H7 (cell line): ENCODE data around the gene MAML1. TPM values are rescaled to one million over a fixed set of nuclear protein-coding genes. Genes with fewer than 3 reads are reported as not detected.
"Not testable (repeated sequence)": the region's sequence is repeated elsewhere in the genome, so short reads cannot be mapped to it uniquely, and the experiment has no call there.

ENCODE experiments used
- DNase-seq: peaks from one replicate; pipeline ENCODE4 v3.0.0; 2012
- H3K27me3 ChIP-seq: 2 replicates; pipeline ENCODE4 v1.6.0; 2011; ENCODE audit warnings: mild to moderate bottlenecking, low read length; ENCODE audit not compliant: control insufficient read depth, insufficient read depth
- H3K36me3 ChIP-seq: replicated peaks from 2 replicates; pipeline ENCODE4 v1.5.1; 2011; ENCODE audit warnings: low read length; ENCODE audit not compliant: control insufficient read depth, insufficient read depth
- H3K4me3 ChIP-seq: 2 replicates; pipeline ENCODE4 v1.5.1; 2011; ENCODE audit warnings: low read depth, mild to moderate bottlenecking, control low read depth, low read length, moderate library complexity; ENCODE audit not compliant: insufficient read depth
- total RNA-seq: library from RNA; depleted of rRNA; stranded (reverse); fragments of >200 nt; shearing (Covaris generic); gene quantifications from 2 replicates; pipeline ENCODE4 v1.2.3, GENCODE V29; 2014

The MAML1 gene
- total RNA-seq, 1 experiment from 2014 or later: 21.5 TPM

DNA sequence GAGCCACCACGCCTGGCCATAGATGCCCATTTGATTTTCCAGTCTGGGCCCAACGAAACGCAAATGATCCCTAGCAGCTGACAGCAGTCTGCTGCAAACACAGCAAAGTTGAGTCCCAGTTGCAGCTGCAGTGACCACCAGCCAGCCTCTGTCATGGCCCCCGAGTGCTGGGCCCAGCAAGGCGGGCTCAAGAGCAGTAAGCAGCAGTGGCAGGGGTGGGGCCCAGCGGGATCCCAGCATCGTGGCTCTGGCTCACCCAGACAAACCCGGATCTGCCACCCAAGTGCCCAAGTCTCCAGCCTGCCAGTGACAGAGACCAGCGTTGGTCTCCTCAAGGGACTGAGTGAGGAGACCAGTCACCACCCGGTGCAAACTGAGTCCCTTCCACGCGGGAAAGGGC is 54.2 kb downstream of the MAML1 start:
- H3K36me3 ChIP-seq: no peaks in the 10 kb centered on the region
- DNase-seq: peak; percentile 46
- no peaks in the 10 kb centered on the region for H3K27me3 ChIP-seq
- no peak overlapping the region for H3K4me3 ChIP-seq

DNA sequence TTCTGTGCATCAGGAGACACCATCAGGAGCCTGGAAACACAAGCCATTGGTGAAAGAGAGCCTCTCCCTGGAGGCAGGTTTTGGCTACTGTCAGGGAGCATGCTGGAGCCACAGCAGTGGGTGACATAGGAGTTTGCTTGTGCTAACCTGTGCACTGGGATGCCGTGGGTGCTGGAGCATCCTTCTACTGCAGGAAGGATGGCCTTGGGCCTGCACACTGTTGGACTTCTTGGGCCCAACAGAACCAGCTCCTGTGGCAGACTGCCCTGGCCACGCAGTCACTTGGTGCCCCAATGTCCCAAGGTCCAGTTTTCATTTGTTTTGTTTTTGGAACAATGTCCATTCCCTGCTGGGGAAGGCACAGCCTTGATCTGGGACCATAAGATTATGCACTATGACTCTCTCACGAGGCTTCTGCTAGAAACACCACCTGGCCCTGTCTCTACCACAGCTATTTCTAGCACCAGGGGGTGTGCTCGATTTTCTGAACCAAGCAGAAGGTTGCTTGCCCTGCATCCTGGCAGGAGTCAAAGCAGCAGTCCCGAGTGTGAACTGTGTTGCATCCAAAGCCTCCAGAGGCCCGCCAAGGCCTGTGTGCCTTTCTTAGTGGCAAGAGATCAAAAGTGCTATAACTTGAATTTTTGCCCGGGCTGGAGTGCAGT is 55.7 kb downstream of the MAML1 start:
- no peak for DNase-seq
- Histone ChIP-seq H3K4me3 (no peak overlapping the region), H3K27me3 (no peaks in the 10 kb centered on the region), H3K36me3 (no peaks in the 10 kb centered on the region; the same call in 1 of the 2 replicates)

DNA sequence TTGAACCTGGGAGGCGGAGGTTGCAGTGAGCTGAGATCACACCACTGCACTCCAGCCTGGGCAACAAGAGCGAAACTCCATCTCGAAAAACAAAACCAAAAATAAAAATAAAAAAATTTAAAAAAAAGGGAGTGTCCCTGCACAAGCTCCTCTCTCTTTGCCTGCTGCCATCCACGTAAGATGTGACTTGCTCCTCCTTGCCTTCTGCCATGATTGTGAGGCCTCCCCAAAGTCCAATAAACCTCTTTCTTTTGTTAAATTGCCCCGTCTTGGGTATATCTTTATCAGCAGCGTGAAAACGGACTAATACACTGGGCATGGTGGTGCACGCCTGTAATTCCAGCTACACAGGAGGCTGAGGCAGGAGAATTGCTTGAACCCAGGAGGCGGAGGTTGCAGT is 56.7 kb downstream of the MAML1 start:
- H3K36me3 ChIP-seq, H3K4me3 ChIP-seq, H3K27me3 ChIP-seq, DNase-seq: not testable (repeated sequence)

DNA sequence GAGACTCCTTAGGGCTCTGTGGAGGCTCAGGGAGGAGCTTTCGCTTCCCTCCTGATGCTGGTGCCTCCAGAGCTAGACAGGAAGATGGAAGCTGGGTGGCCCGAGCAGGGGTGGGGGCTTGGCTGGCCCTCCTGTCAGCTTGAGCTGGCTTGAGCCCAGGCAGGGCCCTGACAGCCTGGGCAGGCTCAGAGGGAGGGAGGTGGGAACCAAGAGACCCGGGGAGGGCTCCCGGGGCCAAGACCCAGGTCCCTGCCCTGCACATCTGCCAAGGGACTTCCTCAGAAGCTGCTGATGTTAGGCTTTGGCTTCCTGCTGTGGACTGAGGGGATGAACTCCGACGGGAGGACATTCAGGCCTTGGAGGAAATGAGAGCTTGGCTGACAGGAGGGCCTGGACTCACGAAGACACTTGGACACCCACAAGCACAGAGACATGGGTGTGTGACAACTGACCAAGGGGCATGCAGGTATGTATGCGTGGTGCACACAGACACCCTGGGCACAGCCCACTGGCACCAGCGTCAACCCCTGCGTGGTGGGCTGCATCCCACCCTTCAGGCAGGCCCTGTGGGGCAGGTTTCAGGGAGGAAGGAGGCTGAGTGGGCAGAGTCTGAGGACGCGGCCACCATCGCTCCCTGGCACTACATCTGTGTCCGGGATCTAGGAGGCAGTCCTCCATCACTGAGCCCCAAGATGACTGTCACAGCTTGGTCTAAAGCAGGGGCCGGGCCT is 59.4 kb downstream of the MAML1 start:
- H3K36me3 ChIP-seq: peaks cover under 1% of the 10 kb centered on the region; the same call in 1 of the 2 replicates
- H3K4me3 ChIP-seq: no peak overlapping the region
- no peaks in the 10 kb centered on the region for H3K27me3 ChIP-seq
- DNase-seq: peak; percentile 56

DNA sequence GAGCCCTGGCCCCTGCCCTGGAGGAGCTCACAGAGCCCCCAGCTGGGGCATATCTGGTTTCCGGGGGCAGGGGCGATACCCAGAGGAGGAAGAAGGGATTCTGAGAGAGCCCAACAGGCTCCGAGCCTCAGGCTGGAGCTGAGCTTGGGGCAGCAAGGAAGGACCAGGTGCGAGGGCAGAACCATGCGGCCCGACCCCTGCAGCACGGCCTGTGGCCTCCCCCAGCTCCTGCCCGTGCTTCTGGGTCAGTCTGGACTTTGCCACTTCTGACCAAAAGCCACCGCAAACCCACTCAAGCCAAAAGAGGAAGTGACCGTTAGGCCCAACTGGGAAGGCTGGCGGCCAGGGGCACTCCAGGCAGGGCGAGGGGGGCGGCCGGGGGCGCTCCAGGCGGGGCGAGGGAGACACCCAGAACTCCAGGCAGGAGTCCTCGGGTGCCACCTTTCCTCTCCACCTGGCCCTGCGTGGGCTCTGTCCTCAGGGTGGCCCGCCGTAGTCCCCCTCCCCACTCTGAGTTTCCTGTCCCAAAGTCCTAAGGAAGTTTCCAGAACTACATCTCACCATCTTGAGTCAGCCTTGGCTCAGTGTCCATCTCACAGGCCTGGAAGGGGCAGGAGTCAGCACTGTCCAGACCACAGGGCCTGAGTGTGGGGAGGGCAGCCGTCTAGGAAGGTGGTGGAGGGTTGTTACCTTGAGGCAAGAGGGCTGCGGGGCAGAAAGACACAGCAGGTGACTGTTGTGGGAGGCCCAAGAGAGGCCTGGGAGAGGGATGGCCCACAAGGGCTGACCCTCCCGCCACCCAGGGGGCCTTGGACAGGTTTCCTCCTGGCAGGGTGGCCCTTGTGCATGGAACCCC is 60.2 kb downstream of the MAML1 start:
- Histone ChIP-seq H3K36me3 (peaks cover 3% of the 10 kb centered on the region), H3K4me3 (no peak overlapping the region), H3K27me3 (no peaks in the 10 kb centered on the region)
- DNase-seq: peak; percentile 61

DNA sequence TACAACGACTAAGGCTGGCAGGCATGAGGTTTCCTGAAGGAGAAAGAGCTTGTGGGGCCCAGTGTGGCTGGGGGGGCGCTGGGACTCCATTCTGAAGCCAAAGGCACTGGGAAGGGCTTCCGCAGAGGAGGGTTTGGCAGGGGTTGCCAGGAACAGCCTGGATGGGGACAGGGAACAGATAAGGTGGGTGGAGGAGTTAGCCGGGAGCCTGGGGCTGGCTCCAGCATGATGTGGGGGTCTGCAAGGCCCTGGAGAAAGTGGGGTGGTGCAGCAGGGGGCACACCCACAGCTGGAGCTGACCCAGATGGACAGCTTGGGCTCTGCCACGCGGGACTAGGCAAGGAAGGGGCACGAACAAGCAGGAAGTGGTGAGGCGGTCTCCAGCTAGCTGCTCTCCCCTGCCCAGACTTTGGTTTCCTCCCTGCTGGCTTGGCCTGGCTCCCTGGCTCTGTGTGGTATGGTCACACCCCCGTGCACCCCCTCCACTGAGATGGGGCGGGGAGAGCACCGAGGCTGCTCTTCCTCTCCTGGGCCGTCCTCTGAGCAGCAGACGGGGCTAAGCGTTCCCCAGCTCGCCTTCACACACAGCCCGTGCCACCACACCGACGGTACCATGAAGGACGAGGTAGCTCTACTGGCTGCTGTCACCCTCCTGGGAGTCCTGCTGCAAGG is 61.0 kb downstream of the MAML1 start, which contains the start of gene LTC4S:
LTC4S (plus strand) TSS at position 519 of the 672 bp plus-strand sequence; CDS start at position 614, 95 bp downstream.
- Histone ChIP-seq H3K27me3 (no peaks in the 10 kb centered on the region), H3K4me3 (no peak within 1 kb of the TSS), H3K36me3 (peaks cover 6% of the 10 kb centered on the region)
- peak; percentile 61 for DNase-seq

DNA sequence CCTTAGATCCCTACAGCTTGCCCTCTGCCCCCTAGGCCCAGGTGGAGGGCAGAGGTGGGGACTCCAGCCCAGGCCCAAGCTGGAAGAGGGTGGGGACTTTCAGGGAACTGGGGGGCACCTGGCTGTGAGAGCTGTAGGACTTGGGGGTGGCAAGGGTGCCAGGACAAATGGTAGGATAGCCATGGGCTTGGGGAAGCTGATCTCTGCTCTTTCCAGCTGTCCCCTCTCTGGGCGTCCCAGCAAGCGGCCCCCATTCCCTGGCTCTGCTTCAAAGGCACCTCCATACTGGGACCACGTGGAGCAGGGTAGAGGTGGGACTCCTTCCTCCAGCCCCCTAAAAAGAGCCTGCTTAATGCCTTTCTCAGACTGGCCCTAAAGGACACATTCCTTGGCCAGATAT is 61.5 kb downstream of the MAML1 start:
- H3K4me3 ChIP-seq: no peak overlapping the region
- H3K27me3 ChIP-seq: no peaks in the 10 kb centered on the region
- peak; percentile 42 for DNase-seq
- peaks cover 11% of the 10 kb centered on the region for H3K36me3 ChIP-seq

DNA sequence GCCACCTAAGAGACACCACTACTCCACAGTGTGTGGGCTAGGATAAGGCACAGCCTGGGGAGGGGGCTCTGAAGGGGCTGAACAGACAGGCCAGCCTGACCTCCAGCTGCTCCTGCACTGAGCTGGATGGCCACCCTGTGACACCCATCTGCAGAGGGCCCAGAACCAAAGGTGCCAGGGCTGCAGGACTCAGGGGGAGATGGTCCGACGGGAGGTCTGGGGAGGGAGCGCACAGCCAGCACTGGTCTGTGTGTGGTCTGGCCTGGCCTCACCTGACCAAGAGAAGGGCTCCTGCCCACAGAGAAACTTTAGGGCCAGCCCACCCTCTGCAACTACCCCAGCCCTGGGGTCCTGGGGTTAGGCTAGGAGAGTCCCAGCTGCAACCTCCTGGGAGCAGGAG is 62.0 kb downstream of the MAML1 start:
- no peak for DNase-seq
- Histone ChIP-seq H3K4me3 (no peak overlapping the region), H3K36me3 (peaks cover 14% of the 10 kb centered on the region), H3K27me3 (no peaks in the 10 kb centered on the region)

DNA sequence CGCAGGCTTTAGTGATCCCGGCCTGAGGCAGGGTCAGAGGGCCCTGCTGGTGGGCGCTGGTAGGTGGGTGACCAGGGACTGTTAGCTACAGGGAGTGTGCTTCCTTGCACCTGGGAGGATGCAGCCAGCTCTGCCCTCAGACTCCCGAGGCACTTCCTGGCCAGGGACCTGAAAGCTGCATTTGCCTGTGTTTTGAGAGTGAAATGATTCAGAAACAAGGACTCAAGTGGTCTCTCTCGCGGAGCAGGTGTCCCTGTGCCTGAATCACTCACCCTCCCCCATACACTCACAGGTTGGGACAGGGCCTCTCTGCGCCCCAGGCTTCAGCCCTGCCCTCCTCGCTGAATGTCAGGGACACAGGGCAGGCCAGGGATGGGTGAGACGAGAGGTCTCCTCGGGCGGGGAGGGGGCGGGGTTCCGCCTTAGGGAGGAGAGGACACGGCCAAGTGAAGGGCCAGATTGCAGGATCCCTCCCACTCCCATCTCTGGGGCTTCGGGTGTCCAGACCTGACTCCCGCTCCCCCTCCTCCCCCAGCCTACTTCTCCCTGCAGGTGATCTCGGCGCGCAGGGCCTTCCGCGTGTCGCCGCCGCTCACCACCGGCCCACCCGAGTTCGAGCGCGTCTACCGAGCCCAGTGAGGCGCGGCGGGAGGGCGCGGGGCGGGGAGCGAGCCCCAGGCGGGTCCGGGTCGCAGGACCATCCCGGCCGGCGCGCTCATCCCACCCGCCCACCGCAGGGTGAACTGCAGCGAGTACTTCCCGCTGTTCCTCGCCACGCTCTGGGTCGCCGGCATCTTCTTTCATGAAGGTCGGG is 62.6 kb downstream of the MAML1 start:
- H3K36me3 ChIP-seq: peaks cover 16% of the 10 kb centered on the region
- no peaks in the 10 kb centered on the region for H3K27me3 ChIP-seq
- peak; percentile 91 for DNase-seq
- H3K4me3 ChIP-seq: peak overlapping the region; percentile 84

DNA sequence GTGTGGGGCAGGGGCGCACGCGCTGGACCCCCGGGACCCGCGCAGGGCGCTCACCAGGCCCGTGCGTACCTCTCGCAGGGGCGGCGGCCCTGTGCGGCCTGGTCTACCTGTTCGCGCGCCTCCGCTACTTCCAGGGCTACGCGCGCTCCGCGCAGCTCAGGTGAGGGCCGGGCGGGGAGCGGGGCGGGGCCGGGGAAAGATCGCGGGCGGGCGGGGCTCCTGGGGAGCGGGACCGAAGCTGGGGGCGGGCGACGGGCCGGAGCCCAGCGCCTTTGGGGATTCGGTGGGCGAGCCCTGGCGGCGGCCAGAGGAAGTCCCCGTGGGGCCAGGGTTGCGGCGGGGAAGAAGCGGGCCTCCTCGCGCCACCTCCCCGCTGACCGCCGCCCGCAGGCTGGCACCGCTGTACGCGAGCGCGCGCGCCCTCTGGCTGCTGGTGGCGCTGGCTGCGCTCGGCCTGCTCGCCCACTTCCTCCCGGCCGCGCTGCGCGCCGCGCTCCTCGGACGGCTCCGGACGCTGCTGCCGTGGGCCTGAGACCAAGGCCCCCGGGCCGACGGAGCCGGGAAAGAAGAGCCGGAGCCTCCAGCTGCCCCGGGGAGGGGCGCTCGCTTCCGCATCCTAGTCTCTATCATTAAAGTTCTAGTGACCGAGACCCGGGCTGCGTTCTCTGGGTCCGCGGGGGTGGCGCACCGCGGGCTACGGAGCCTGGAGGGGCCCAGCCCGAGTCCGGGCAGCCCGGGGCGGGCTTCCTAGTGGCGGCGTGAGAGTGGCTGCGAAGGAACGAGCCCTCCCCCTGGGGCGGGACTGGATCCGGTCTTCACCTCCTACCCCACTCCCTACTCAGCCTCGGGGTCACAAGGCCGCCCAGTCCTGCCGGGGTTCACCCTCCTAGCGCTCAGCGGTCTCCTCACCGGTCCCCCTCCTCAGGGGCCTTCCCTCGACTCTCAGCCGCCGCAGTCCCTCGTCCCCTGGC is 63.5 kb downstream of the MAML1 start:
- peak; percentile 96 for DNase-seq

DNA sequence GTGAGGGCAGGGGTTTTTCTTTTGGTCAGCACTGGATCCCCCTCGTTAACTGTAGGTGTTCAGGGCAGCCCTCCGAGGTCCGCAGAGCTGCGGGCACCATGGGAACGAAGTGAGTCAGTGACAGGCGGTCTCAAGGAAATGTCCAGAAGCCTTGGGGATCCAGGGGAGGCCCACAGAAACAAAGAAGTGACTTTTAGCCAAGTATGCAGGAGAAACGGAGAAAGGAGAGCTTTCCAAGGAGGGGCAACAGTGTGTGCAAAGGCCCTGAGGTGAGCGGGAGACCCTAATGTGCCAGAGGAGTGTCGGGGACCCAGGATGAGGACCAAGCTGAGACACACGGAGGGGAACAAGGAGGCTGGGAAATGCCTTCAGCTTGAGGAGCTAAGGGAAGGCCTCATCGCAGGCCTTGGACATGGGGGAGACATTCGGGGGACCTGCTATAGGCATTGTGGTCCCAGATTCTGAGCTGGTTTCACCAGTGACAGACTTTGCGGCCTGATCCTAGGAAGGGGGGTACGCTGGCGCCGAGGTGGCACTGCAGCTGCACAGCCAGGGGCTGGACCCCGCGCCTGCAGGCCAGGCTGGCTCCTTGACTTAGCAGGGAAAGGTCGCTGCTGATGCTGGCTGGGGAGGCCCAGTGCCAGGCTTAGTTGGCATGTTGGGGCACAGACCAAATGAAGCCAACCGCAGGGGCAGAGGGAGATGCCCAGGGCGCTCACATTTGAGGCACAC is 64.4 kb downstream of the MAML1 start:
- Histone ChIP-seq H3K27me3 (no peaks in the 10 kb centered on the region), H3K4me3 (peak overlapping the region; percentile 84; the same call in 1 of the 2 replicates), H3K36me3 (peaks cover 16% of the 10 kb centered on the region)
- peak; percentile 54 for DNase-seq

More for the DNA sequence above, 63.5 kb downstream of the MAML1 start:
- H3K36me3 ChIP-seq: peaks cover 16% of the 10 kb centered on the region
- no peaks in the 10 kb centered on the region for H3K27me3 ChIP-seq
- H3K4me3 ChIP-seq: peak overlapping the region; percentile 84

DNA sequence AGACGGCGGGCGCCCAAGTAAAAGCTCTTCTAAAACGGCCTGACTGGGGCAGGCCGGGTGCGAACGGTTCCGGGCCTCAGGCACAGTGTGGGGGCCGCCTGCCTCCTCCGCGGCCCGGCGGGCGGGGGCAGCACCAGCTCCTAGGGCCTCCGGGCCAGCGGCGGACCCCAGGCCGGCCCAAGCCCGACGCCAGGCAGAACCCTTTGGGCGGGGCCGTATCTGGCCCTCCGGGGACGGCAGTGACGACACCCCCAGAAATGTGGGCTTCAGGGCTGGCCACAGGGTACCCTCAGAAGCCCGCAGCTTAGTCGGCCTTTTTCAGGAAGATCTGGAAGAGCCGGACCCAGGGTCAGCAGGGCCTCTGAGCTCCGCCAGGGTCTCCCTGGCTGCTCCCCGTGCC is 65.1 kb downstream of the MAML1 start:
- H3K4me3 ChIP-seq: no peak overlapping the region
- peak; percentile 56 for DNase-seq

More for the DNA sequence above, 65.1 kb downstream of the MAML1 start:
- H3K36me3 ChIP-seq: peaks cover 16% of the 10 kb centered on the region
- no peaks in the 10 kb centered on the region for H3K27me3 ChIP-seq
